K562 (cell line): Measurements from ENCODE around the gene MACF1. TPM values are rescaled to one million over a fixed set of nuclear protein-coding genes. Genes with fewer than 3 reads are reported as not detected.
A peak's percentile ranks its signal among the peaks of the same experiment; 100 is the strongest.

Source experiments
- CC2D1A ChIP-seq: fragments of 450-650 bp; IDR thresholded peaks from 2 replicates; pipeline ENCODE4 v1.6.1; 2017; ENCODE audit warnings: mild to moderate bottlenecking
- EP300 ChIP-seq: IDR thresholded peaks from 2 replicates; pipeline ENCODE4 v1.6.1; 2012; ENCODE audit warnings: low read length, improper control_type of control experiment
- KDM1A ChIP-seq, 2 experiments: fragments of 450-650 bp; IDR thresholded peaks; 2 replicates each; pipeline ENCODE4 v1.6.1; 2016; ENCODE audit warnings: mild to moderate bottlenecking in 2 of 2
- MAZ ChIP-seq, 2 experiments: fragments of 450-650 bp in 1 of 2; sonication (generic) in 1 of 2; formaldehyde crosslinking; IDR thresholded peaks in 1 of 2; conservative IDR thresholded peaks in 1 of 2; 2 replicates each; pipeline versions ENCODE4 v1.4.0 to v1.5.0; 2020; ENCODE audit warnings: mild to moderate bottlenecking in 1 of 2, missing genetic modification reagents in 1 of 2
- MEF2D ChIP-seq: conservative IDR thresholded peaks from 2 replicates; pipeline ENCODE4 v1.6.1; 2016; ENCODE audit warnings: low read depth, missing genetic modification characterization, missing compliant biosample characterization
- NBN ChIP-seq: fragments of 450-650 bp; IDR thresholded peaks from 2 replicates; pipeline ENCODE4 v1.6.1; 2016; ENCODE audit warnings: low read depth, mild to moderate bottlenecking
- PHTF2 ChIP-seq: fragments of 250-450 bp; sonication (Bioruptor Pico); IDR thresholded peaks from 2 replicates; pipeline ENCODE4 v1.5.0; 2021; ENCODE audit warnings: mild to moderate bottlenecking
- RB1 ChIP-seq: fragments of 450-650 bp; IDR thresholded peaks from 2 replicates; pipeline ENCODE4 v1.6.1; 2017; ENCODE audit warnings: low read depth, mild to moderate bottlenecking
- XRCC5 ChIP-seq: fragments of 200-400 bp; formaldehyde crosslinking; IDR thresholded peaks from 2 replicates; pipeline ENCODE4 v1.6.1; 2017; ENCODE audit warnings: low read depth, mild to moderate bottlenecking, low read length
- ZKSCAN8 ChIP-seq: fragments of 200-800 bp; sonication (Bioruptor generic); IDR thresholded peaks from 2 replicates; pipeline ENCODE4 v1.6.1; 2016; ENCODE audit warnings: missing genetic modification characterization, missing compliant biosample characterization
- polyA plus RNA-seq, 8 experiments: library from polyadenylated mRNA; depleted of rRNA in 4 of 8; stranded (reverse) in 5 of 8; unstranded in 3 of 8; fragments of >200 nt; fragmentation: Nextera tagmentation in 2 of 8; fragmentation: Illumina TruSeq in 1 of 8; extraction: Ambion mirVana in 2 of 8; extraction: Trizol in 1 of 8; gene quantifications; 2 replicates each; pipeline versions ENCODE4 v1.2.1 to v1.2.3, GENCODE V29; 2011 to 2014; ENCODE audit warnings: inconsistent platforms in 1 of 8, missing spikeins in 1 of 8
- total RNA-seq, 7 experiments: library from RNA; depleted of rRNA in 6 of 7; stranded (reverse); fragments of >200 nt in 6 of 7; fragmentation: Illumina TruSeq in 2 of 7; extraction: Trizol in 2 of 7; gene quantifications; 2 replicates each; pipeline versions ENCODE4 v1.2.1 to v1.2.3, GENCODE V29; 2011 to 2021; ENCODE audit warnings: low replicate concordance in 1 of 7
- TF ChIP-seq, protein P1 (sequence below): sonication (generic); formaldehyde crosslinking; IDR thresholded peaks from 2 replicates; pipeline ENCODE4 v1.8.0; 2022; ENCODE audit warnings: missing genetic modification reagents, mild to moderate bottlenecking, borderline replicate concordance
- TF ChIP-seq, protein P2 (sequence below): sonication (generic); formaldehyde crosslinking; IDR thresholded peaks from 2 replicates; pipeline ENCODE4 v1.8.0; 2022; ENCODE audit warnings: mild to moderate bottlenecking, low read depth, missing genetic modification reagents
- TF ChIP-seq, protein P3 (sequence below): sonication (generic); formaldehyde crosslinking; IDR thresholded peaks from 2 replicates; pipeline ENCODE4 v1.8.0; 2023; ENCODE audit warnings: mild to moderate bottlenecking, missing genetic modification reagents
- TF ChIP-seq, protein P4 (sequence below), 2 experiments: fragments of 450-650 bp in 1 of 2; sonication (generic) in 1 of 2; formaldehyde crosslinking; conservative IDR thresholded peaks; 2 replicates each; pipeline versions ENCODE4 v1.4.0 to v1.8.1; 2020 to 2022; ENCODE audit warnings: mild to moderate bottlenecking in 1 of 2, missing genetic modification reagents in 1 of 2
- TF ChIP-seq, protein P5 (sequence below), 2 experiments: fragments of 450-650 bp; formaldehyde crosslinking in 1 of 2; IDR thresholded peaks; 2 replicates each; pipeline versions ENCODE4 v1.4.0 to v1.6.1; 2014 to 2020; ENCODE audit warnings: mild to moderate bottlenecking in 2 of 2, borderline replicate concordance in 1 of 2, low read depth in 1 of 2

MACF1 gene
- total and polyA plus RNA-seq, 9 of the 15 experiments (the other 6 are each of a cell fraction or from before 2014, with no cell fraction given): 13.2 to 232 (median 112) TPM

DNA sequence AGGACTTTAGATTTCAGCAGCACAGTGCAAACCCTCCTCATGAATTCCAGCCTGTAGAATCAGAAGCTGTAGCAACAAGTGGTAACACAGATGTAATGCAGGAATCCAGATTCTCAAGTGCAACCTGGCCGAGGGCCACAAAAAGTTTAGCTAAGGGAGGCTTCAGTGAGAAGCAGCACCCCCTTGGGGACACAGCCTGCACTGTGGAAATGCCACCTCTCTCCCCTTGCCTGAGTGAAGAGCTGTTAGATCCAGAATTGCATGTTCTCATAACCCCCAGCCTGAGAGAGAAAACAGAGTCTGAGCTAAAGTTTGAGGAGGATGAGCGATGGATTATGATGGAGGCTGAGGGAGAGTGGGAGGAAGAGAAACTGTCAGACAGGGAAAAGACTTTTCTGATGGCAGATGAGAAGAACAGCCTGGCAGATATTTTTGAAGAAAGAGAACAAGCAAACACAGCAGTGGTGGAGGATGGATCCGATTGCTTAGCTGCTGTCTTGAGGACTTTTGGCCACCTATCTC is 206.5 kb downstream of the MACF1 start (continued):
- TF ChIP-seq ZKSCAN8 (no peak), RB1 (peak; percentile 75; the same call in 1 of the 2 replicates), KDM1A (IDR thresholded peaks at IDR 0.05) (0 out of 4 replicates have a peak, but pooled peaks of 1 of the 2 experiments have one; percentile 18), EP300 (peak; percentile 27; the same call in 1 of the 2 replicates), CC2D1A (0 out of 2 replicates have a peak, but pooled peaks have one; percentile 19), XRCC5 (peak; percentile 73; the same call in 1 of the 2 replicates), MAZ (CRISPR knock-in tag; conservative IDR thresholded peaks at IDR 0.05 in 1 of 2, IDR thresholded peaks at IDR 0.05 in 1 of 2) (peak in 1 of 2 experiments; percentile 60; a peak in 2 of 4 replicates), NBN (0 out of 2 replicates have a peak, but pooled peaks have one; percentile 46), PHTF2 (CRISPR knock-in tag) (no peak), MEF2D (tag) (no peak)
- TF ChIP-seq, protein P1, sequence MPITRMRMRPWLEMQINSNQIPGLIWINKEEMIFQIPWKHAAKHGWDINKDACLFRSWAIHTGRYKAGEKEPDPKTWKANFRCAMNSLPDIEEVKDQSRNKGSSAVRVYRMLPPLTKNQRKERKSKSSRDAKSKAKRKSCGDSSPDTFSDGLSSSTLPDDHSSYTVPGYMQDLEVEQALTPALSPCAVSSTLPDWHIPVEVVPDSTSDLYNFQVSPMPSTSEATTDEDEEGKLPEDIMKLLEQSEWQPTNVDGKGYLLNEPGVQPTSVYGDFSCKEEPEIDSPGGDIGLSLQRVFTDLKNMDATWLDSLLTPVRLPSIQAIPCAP (CRISPR knock-in tag): 0 out of 2 replicates have a peak, but pooled peaks have one; percentile 70
- TF ChIP-seq, protein P2, sequence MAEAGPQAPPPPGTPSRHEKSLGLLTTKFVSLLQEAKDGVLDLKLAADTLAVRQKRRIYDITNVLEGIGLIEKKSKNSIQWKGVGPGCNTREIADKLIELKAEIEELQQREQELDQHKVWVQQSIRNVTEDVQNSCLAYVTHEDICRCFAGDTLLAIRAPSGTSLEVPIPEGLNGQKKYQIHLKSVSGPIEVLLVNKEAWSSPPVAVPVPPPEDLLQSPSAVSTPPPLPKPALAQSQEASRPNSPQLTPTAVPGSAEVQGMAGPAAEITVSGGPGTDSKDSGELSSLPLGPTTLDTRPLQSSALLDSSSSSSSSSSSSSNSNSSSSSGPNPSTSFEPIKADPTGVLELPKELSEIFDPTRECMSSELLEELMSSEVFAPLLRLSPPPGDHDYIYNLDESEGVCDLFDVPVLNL (CRISPR knock-in tag): no peak
- TF ChIP-seq, protein P3, sequence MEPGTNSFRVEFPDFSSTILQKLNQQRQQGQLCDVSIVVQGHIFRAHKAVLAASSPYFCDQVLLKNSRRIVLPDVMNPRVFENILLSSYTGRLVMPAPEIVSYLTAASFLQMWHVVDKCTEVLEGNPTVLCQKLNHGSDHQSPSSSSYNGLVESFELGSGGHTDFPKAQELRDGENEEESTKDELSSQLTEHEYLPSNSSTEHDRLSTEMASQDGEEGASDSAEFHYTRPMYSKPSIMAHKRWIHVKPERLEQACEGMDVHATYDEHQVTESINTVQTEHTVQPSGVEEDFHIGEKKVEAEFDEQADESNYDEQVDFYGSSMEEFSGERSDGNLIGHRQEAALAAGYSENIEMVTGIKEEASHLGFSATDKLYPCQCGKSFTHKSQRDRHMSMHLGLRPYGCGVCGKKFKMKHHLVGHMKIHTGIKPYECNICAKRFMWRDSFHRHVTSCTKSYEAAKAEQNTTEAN (CRISPR knock-in tag): 0 out of 2 replicates have a peak, but pooled peaks have one; percentile 23
- TF ChIP-seq, protein P4, sequence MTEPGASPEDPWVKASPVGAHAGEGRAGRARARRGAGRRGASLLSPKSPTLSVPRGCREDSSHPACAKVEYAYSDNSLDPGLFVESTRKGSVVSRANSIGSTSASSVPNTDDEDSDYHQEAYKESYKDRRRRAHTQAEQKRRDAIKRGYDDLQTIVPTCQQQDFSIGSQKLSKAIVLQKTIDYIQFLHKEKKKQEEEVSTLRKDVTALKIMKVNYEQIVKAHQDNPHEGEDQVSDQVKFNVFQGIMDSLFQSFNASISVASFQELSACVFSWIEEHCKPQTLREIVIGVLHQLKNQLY (CRISPR knock-in tag; conservative IDR thresholded peaks at IDR 0.05): no peak
- TF ChIP-seq, protein P5, sequence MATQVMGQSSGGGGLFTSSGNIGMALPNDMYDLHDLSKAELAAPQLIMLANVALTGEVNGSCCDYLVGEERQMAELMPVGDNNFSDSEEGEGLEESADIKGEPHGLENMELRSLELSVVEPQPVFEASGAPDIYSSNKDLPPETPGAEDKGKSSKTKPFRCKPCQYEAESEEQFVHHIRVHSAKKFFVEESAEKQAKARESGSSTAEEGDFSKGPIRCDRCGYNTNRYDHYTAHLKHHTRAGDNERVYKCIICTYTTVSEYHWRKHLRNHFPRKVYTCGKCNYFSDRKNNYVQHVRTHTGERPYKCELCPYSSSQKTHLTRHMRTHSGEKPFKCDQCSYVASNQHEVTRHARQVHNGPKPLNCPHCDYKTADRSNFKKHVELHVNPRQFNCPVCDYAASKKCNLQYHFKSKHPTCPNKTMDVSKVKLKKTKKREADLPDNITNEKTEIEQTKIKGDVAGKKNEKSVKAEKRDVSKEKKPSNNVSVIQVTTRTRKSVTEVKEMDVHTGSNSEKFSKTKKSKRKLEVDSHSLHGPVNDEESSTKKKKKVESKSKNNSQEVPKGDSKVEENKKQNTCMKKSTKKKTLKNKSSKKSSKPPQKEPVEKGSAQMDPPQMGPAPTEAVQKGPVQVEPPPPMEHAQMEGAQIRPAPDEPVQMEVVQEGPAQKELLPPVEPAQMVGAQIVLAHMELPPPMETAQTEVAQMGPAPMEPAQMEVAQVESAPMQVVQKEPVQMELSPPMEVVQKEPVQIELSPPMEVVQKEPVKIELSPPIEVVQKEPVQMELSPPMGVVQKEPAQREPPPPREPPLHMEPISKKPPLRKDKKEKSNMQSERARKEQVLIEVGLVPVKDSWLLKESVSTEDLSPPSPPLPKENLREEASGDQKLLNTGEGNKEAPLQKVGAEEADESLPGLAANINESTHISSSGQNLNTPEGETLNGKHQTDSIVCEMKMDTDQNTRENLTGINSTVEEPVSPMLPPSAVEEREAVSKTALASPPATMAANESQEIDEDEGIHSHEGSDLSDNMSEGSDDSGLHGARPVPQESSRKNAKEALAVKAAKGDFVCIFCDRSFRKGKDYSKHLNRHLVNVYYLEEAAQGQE (IDR thresholded peaks at IDR 0.05; ENCODE audit: borderline replicate concordance): peak; percentile 76
- TF ChIP-seq, protein P5 (CRISPR knock-in tag; IDR thresholded peaks at IDR 0.05; ENCODE audit: low read depth): no peak
